Subcutaneous adipose tissue (tissue), 4 donors: ENCODE measurements around the gene SERPIND1. TPM values are rescaled to one million over a fixed set of nuclear protein-coding genes. Genes with fewer than 3 reads are reported as not detected.

Source experiments
- total RNA-seq, 4 donors: library from RNA; depleted of rRNA; stranded (reverse); fragments of >200 nt; gene quantifications; one replicate each; pipeline ENCODE4 v1.1.0, GENCODE V29; 2016
- TF ChIP-seq, protein P1 (sequence below): fragments of 450-650 bp; IDR thresholded peaks from one replicate; pipeline ENCODE4 v1.5.1; 2016; ENCODE audit warnings: low read depth, mild to moderate bottlenecking, control low read depth, antibody characterized with exemption, moderate library complexity

SERPIND1 gene
- total RNA-seq, 4 donors from 2014 or later: 0.22 TPM; not detected in 3

DNA sequence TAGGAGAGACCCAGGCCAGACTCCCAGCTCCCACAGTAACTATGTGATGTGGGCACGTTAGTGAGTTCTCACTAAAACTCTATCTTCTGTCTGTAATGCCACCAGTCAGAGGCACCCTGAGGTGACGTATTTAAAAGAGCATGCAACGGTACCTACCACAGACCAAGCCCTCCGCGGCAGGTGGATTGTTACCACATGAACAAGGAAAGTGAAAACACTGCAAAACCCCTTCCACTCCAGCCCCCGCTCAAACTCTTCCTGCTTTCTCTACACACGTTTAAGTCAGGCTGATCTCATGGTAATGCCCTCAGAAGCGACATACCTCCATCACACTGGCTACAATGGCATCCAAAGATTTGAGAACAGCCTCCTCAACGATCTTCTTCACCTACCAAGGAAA is 36.7 kb downstream of the SERPIND1 start:
- TF ChIP-seq, protein P1, sequence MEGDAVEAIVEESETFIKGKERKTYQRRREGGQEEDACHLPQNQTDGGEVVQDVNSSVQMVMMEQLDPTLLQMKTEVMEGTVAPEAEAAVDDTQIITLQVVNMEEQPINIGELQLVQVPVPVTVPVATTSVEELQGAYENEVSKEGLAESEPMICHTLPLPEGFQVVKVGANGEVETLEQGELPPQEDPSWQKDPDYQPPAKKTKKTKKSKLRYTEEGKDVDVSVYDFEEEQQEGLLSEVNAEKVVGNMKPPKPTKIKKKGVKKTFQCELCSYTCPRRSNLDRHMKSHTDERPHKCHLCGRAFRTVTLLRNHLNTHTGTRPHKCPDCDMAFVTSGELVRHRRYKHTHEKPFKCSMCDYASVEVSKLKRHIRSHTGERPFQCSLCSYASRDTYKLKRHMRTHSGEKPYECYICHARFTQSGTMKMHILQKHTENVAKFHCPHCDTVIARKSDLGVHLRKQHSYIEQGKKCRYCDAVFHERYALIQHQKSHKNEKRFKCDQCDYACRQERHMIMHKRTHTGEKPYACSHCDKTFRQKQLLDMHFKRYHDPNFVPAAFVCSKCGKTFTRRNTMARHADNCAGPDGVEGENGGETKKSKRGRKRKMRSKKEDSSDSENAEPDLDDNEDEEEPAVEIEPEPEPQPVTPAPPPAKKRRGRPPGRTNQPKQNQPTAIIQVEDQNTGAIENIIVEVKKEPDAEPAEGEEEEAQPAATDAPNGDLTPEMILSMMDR: no peak

DNA sequence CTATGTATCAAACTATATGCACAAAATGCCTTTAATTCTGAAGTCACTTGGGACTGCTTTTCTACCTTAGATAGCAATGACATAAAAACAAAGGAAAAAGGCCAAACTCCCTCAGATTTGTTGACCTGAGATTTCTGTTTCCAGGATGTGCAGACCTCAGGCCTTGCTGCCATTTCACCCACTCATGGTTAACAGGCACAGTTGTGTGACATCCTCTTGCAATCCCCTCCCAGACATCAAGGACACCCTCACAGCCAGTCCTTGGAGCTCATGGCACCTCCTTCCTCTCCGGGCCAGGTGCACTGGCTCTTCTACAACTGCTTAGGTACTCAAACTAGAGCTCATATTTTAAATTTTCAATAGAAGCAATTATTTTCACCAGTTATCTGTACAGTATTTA is 37.3 kb downstream of the SERPIND1 start:
- TF ChIP-seq, protein P1: no peak

DNA sequence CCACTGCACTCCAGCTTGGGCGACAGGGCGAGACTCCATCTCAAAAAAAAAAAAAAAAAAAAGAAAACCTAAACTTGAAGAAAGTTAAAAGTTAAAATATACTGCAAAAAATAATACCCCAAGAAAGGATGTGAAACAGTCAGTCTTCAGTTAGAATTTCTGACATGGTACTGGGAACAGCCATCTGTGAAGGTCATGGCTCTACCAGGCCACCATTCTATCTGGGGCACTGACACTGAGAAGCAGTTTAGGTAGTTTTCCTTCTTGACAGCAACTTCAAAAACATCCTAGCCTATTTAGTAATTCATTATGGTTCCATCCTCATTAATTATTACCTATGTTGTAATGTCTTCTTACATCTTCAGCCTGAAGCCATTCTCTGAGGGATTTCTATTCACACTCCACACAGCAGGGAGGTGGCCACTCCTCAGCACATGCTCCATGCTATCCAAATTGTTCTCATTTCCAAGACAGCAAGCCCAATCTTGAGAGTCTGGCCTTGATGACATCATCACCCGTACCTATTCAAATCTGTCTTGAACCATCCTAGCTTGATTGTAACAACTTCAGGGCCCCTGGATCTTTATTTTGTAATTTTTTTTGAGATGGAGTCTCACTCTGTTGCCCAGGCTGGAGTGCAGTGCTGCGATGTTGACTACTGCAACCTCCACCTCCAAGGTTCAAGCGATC is 38.2 kb downstream of the SERPIND1 start:
- TF ChIP-seq, protein P1: no peak

DNA sequence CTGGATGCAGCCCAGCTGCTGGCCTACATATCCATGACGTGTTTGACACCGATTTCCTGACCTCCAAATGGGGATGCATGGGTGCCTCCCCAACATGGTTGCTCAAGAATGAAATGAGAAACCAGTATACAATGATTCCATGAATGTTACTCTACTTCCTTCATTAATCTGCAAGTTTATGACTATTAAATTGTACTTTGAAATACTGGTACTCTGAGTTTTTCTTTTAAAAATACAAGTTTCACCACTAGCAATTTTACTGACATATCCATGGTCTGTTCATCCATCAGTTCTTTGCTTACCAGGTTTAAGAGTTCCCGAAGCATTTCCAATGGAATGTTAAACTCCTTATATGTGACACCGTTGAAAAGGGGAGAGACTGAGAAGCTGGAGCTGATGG is 39.1 kb downstream of the SERPIND1 start:
- TF ChIP-seq, protein P1: no peak

DNA sequence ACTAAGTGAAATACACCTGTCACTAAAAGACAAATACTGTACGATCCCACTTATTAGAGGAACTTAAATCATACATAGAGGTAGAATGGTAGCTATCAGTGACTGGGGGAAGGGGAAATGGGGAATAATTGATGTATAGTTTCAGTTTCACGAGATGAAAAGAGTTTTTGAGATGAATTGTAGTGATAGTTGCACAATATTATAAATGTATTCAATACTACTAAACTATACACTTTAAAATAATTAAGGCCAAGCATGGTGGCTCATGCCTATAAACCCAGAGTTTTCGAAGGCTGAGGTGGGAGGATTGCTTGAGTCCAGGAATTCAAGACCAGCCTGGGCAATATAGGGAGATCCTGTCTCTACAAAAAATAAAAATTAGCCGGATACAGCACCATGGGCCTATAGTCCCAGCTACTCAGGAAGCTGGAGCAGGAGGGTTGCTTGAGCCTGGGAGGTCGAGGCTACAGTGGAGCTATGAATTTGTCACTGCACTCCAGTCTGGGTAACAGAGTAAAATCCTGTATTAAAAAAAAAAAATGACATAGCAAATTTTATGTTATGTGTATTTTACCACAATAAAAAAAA is 40.4 kb downstream of the SERPIND1 start:
- TF ChIP-seq, protein P1: no peak

DNA sequence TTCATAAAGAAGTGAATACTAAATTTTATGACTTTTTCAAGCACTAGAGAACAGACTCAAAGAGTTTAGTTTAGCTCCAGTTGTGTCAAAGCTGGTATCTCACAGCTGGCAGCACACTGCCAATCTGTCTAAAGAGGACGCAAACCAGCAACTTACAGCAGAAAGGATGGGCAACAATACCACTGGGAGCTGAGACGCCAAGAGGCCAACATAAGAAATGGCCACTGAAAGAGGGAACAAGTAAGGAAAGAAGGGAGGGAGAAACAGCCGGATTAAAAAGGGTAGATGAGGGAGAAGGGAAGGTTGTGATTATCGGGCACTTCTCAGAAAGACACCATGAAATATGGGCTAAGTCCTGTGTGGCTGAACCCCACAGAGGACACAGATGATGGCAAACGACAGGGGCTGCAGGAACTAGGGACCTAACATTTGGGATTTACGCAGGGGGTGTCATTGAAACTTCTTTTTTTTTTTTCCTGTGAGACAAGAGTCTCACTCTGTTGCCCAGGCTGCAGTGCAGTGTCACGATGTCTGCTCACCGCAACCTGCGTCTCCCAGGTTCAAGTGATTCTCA is 41.7 kb downstream of the SERPIND1 start:
- TF ChIP-seq, protein P1: no peak

DNA sequence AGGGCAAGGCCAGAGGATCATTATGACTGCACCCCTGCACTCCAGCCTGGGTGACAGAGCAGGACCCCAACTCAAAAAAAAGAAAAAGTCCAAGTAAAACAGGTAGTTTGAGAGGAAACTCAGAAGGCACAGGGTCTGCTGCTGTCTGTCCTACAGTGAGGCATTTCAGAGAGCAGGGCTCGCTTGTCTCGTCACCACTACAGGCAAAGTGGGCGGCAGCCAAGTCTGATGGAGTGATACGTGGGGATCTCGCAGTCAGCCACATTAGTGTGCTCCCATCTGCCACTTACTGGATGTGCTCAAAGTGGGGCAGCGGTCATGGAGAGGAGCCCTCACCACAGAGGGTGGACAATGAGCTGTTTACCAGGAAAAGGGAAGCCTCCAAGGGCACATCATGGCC is 42.6 kb downstream of the SERPIND1 start:
- TF ChIP-seq, protein P1: no peak
